SU-DHL-6 (cell line): Measurements from ENCODE around the gene PACSIN3.

Source experiments
- H2AFZ ChIP-seq: fragments of 200-600 bp; sonication (generic); 2 replicates; pipeline ENCODE4 v1.6.1; 2014; ENCODE audit warnings: low read depth, mild to moderate bottlenecking, moderate library complexity, mixed read lengths, antibody characterized with exemption, low read length; ENCODE audit not compliant: severe bottlenecking
- H3F3A ChIP-seq: fragments of 200-600 bp; shearing (Covaris generic); 2 replicates; pipeline ENCODE4 v1.6.0; 2016; ENCODE audit warnings: antibody characterized with exemption, mild to moderate bottlenecking; ENCODE audit not compliant: insufficient read depth
- H3K27ac ChIP-seq: fragments of 200-600 bp; sonication (generic); 2 replicates; pipeline ENCODE4 v1.5.1; 2016; ENCODE audit warnings: low read depth, mild to moderate bottlenecking, low read length, moderate library complexity, mixed read lengths
- H3K27me3 ChIP-seq: fragments of 200-600 bp; sonication (generic), shearing (Covaris generic); 2 replicates; pipeline ENCODE4 v1.6.0; 2014; ENCODE audit warnings: mild to moderate bottlenecking, low read length
- H3K36me3 ChIP-seq: fragments of 200-600 bp; sonication (generic); 2 replicates; pipeline ENCODE4 v1.6.1; 2014; ENCODE audit warnings: mild to moderate bottlenecking, low read length, mixed read lengths
- H3K4me2 ChIP-seq: fragments of 300-600, 200-600 bp; shearing (Covaris generic), sonication (generic); 2 replicates; pipeline ENCODE4 v1.6.0; 2014; ENCODE audit warnings: low read length, low read depth, mild to moderate bottlenecking; ENCODE audit not compliant: poor library complexity, severe bottlenecking
- H3K4me3 ChIP-seq: fragments of 200-600 bp; sonication (generic); 2 replicates; pipeline ENCODE4 v1.5.1; 2014; ENCODE audit warnings: antibody characterized with exemption, low read length, mild to moderate bottlenecking, mixed read lengths; ENCODE audit not compliant: insufficient read depth, poor library complexity, severe bottlenecking
- H3K79me2 ChIP-seq: fragments of 200-600 bp; sonication (generic); 2 replicates; pipeline ENCODE4 v1.6.1; 2014; ENCODE audit warnings: mild to moderate bottlenecking, low read length, moderate library complexity; ENCODE audit not compliant: insufficient read depth
- H3K9ac ChIP-seq: fragments of 200-600 bp; sonication (generic); 2 replicates; pipeline ENCODE4 v1.7.0; 2014; ENCODE audit warnings: mild to moderate bottlenecking, low read length
- H3K9me2 ChIP-seq: fragments of 200-600 bp; sonication (generic); replicated peaks from 2 replicates; pipeline ENCODE4 v1.6.1; 2014; ENCODE audit warnings: low read length; ENCODE audit not compliant: insufficient read depth
- H3K9me3 ChIP-seq: fragments of 200-600 bp; sonication (generic); 2 replicates; pipeline ENCODE4 v1.6.1; 2014; ENCODE audit warnings: low read length, mixed read lengths; ENCODE audit not compliant: insufficient read depth
- H4K20me1 ChIP-seq: fragments of 200-600 bp; sonication (generic); 2 replicates; pipeline ENCODE4 v1.6.1; 2014; ENCODE audit warnings: low read depth, mild to moderate bottlenecking, antibody characterized with exemption, low read length, moderate library complexity, mixed read lengths
- CTCF ChIP-seq: fragments of 200-600 bp; sonication (generic); IDR thresholded peaks from one replicate; pipeline ENCODE4 v1.5.1; 2017; ENCODE audit warnings: antibody characterized with exemption, mild to moderate bottlenecking, low read length, moderate library complexity; ENCODE audit not compliant: insufficient read depth, poor library complexity, severe bottlenecking
- EZH2phosphoT487 ChIP-seq: fragments of 200-600 bp; sonication (generic), shearing (Covaris generic); conservative IDR thresholded peaks from 2 replicates; pipeline ENCODE4 v1.6.1; 2018; ENCODE audit warnings: mild to moderate bottlenecking, antibody characterized with exemption, low read length, moderate library complexity, mixed read lengths

The PACSIN3 gene

GRCh38 chr11:47137476-47137875 is 48.8 kb downstream of the PACSIN3 start:
- Histone ChIP-seq H3K4me2 (no peak overlapping the region), H3K9ac (no peak overlapping the region), H3K27me3 (no peaks in the 10 kb centered on the region), H3K4me3 (no peak overlapping the region), H3F3A (no peaks in the 10 kb centered on the region), H4K20me1 (no peaks in the 10 kb centered on the region), H3K9me2 (no peaks in the 10 kb centered on the region), H3K9me3 (no peaks in the 10 kb centered on the region), H3K79me2 (no peaks in the 10 kb centered on the region), H3K27ac (no peak overlapping the region), H2AFZ (no peak overlapping the region), H3K36me3 (no peaks in the 10 kb centered on the region)
- TF ChIP-seq CTCF, result no peak
- TF ChIP-seq EZH2phosphoT487, result no peak

GRCh38 chr11:47136921-47137320 is 49.3 kb downstream of the PACSIN3 start:
- H3K4me2 ChIP-seq, result no peak overlapping the region
- no peak for TF ChIP-seq CTCF
- H3K27ac ChIP-seq, result no peak overlapping the region
- no peak overlapping the region for H2AFZ ChIP-seq
- H3K79me2 ChIP-seq, result no peaks in the 10 kb centered on the region
- no peaks in the 10 kb centered on the region for H3K27me3 ChIP-seq
- H4K20me1 ChIP-seq, result no peaks in the 10 kb centered on the region
- H3K9ac ChIP-seq, result no peak overlapping the region
- H3F3A ChIP-seq, result no peaks in the 10 kb centered on the region
- no peaks in the 10 kb centered on the region for H3K36me3 ChIP-seq
- no peaks in the 10 kb centered on the region for H3K9me3 ChIP-seq
- H3K4me3 ChIP-seq, result no peak overlapping the region
- H3K9me2 ChIP-seq, result no peaks in the 10 kb centered on the region

- H2AFZ ChIP-seq, result no peak overlapping the region
- H3K9ac ChIP-seq, result no peak overlapping the region
- no peak for TF ChIP-seq EZH2phosphoT487
- no peak for TF ChIP-seq CTCF
- H3K79me2 ChIP-seq, result no peaks in the 10 kb centered on the region
- H3K9me3 ChIP-seq, result no peaks in the 10 kb centered on the region
- no peaks in the 10 kb centered on the region for H3F3A ChIP-seq
- H3K4me3 ChIP-seq, result no peak overlapping the region
- no peak overlapping the region for H3K4me2 ChIP-seq
- no peak overlapping the region for H3K27ac ChIP-seq
- H4K20me1 ChIP-seq, result no peaks in the 10 kb centered on the region
- no peaks in the 10 kb centered on the region for H3K27me3 ChIP-seq
- H3K9me2 ChIP-seq, result no peaks in the 10 kb centered on the region
- H3K36me3 ChIP-seq, result no peaks in the 10 kb centered on the region
These were observed 49.9 kb downstream of the PACSIN3 start for GRCh38 chr11:47136327-47136726.

GRCh38 chr11:47132981-47133380 is 53.3 kb downstream of the PACSIN3 start:
- H3F3A ChIP-seq, result no peaks in the 10 kb centered on the region
- no peak overlapping the region for H3K27ac ChIP-seq
- H3K79me2 ChIP-seq, result no peaks in the 10 kb centered on the region
- no peaks in the 10 kb centered on the region for H3K27me3 ChIP-seq
- no peaks in the 10 kb centered on the region for H4K20me1 ChIP-seq
- TF ChIP-seq EZH2phosphoT487, result no peak
- TF ChIP-seq CTCF, result no peak
- no peak overlapping the region for H3K4me3 ChIP-seq
- no peaks in the 10 kb centered on the region for H3K36me3 ChIP-seq
- no peak overlapping the region for H2AFZ ChIP-seq
- no peak overlapping the region for H3K4me2 ChIP-seq
- H3K9me2 ChIP-seq, result no peaks in the 10 kb centered on the region
- no peak overlapping the region for H3K9ac ChIP-seq
- no peaks in the 10 kb centered on the region for H3K9me3 ChIP-seq
